ENCODE measurements around the gene HIPK3.
"Not testable (repeated sequence)": the region's sequence is repeated elsewhere in the genome, so short reads cannot be mapped to it uniquely, and the experiment has no call there.

HIPK3 gene

DNA sequence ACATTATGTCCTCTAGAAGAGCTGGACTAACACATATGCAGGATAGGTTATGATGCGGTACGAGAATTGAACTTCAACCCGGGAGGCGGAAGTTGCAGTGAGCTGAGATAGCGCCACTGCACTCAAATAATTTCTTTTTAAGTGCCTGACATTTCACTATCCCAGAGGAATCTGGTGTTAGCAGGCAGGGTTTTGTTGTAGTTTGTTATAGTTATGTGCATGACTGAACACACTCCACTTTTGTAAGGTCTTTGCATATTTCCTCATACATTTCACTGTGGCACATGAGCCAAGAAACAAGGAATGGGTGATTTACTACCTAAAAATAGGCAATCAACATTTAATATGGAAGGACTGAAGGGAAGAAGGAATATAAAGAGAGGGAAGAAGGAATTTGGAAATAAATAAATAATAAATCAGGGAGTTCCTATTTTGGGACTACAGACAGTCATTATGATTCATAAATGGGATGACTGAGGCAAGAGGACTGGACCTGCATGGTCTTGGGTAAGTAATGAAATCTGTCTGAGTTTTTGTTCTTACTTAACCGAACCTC lies 8.7 kb upstream of the HIPK3 start:
- H3K4me3 ChIP-seq (ENCODE audit: low read depth, low read length) = no peak overlapping the region
- no peak for DNase-seq (ENCODE audit: low read depth)
- TF ChIP-seq, protein P1, sequence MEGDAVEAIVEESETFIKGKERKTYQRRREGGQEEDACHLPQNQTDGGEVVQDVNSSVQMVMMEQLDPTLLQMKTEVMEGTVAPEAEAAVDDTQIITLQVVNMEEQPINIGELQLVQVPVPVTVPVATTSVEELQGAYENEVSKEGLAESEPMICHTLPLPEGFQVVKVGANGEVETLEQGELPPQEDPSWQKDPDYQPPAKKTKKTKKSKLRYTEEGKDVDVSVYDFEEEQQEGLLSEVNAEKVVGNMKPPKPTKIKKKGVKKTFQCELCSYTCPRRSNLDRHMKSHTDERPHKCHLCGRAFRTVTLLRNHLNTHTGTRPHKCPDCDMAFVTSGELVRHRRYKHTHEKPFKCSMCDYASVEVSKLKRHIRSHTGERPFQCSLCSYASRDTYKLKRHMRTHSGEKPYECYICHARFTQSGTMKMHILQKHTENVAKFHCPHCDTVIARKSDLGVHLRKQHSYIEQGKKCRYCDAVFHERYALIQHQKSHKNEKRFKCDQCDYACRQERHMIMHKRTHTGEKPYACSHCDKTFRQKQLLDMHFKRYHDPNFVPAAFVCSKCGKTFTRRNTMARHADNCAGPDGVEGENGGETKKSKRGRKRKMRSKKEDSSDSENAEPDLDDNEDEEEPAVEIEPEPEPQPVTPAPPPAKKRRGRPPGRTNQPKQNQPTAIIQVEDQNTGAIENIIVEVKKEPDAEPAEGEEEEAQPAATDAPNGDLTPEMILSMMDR (IDR thresholded peaks at IDR 0.05; ENCODE audit: low read depth, low read length, missing control alignments) = no peak

DNA sequence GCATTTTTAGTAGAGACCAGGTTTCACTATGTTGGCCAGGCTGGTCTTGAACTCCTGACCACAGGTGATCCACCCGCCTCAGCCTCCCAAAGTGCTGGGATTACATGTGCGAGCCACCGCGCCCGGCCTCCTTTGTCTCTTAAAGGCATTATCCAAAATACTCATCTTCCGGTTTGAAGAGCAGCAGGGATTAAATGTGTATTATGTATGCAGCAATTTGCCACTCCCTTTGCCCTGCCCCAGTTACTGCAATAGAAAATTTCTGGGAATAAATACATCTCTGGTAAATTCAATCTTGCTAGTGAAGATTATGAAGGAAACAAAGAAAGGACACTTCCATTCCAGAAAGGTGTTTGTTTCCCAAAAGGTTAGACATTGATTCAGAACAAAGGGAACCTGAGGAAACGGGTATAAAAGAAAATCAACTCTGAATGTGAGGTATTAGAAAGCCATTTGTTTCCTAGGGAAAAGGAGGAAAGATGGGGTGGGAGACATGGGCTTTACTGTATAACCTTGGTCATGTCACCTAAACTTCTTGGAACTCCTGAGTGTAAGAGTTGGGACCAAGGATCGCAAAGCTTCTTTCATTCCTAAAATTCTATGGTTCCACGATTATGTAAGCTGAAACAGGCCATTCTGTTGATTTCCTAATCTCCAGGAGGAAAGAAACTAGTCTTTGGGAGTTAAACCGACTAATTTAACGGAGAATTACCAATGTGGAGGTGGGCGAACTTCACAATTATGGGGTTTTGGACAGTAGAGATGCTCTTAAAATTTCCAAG lies 959 bp upstream of the HIPK3 start:
- H3K4me3 ChIP-seq (ENCODE audit: low read depth, low read length) = peak overlapping the region; percentile 83
- no peak for DNase-seq (ENCODE audit: low read depth)
- TF ChIP-seq, protein P1 (IDR thresholded peaks at IDR 0.05; ENCODE audit: low read depth, low read length, missing control alignments) = no peak

DNA sequence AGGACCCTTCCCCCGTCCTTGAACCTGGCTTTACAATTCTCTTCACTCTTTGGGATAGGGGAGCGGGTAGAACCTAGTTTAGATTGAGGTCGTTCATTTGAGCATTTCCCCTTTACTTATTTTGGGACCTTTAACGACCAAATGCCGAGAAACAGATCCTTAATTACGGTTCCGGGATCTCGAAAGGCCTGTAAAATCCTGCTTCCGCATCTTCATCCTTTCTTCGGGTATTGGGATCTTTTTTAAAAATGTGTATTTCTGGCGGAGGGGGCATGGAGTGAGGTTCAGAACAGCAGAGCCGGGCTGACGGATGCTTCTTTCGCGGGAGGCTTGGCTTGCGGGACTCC lies 395 bp upstream of the HIPK3 start:
- no peak for DNase-seq (ENCODE audit: low read depth)
- TF ChIP-seq, protein P1 (IDR thresholded peaks at IDR 0.05; ENCODE audit: low read depth, low read length, missing control alignments) = no peak
- H3K4me3 ChIP-seq (ENCODE audit: low read depth, low read length) = peak overlapping the region; percentile 83

DNA sequence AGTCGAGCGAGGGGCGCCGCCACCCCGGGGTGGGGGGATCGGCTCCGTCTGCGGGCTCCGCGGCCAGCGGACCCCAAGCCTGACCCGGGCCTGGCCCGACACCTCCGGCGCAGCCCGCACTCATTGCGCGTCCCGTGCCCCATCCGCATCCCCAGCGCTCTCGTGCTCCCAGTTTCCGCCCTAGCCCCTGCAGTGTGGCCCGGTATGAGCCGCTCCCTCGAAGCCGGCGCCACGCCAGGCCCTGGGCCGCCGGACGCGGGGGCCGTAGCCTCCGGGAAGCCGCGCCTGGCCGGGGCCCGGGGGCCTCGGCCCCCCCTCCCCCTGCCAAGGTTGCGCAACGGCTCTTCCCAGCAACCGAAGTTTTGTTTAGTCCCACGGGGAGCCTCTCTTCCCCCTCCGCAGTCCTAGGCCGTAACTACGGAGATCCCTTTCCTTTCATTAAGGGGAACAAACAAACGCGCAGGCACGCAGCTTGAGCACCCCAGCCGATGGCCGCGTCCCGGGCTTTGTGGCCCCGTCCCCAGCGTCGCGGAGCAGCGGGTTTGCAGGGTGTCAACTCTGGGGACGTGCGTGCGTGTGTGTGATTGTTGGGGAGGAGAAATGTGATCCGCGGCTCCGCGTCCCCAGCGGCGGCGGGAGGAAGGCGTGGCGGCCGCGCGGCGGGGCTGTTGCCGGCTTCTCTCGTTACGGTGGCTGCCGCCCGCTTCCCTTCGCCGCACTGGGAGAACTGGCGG lies 883 bp downstream of the HIPK3 start:
- TF ChIP-seq, protein P1 (IDR thresholded peaks at IDR 0.05; ENCODE audit: low read depth, low read length, missing control alignments) = peak; percentile 43
- no peak for DNase-seq (ENCODE audit: low read depth)
- H3K4me3 ChIP-seq (ENCODE audit: low read depth, low read length) = peak overlapping the region; percentile 83

DNA sequence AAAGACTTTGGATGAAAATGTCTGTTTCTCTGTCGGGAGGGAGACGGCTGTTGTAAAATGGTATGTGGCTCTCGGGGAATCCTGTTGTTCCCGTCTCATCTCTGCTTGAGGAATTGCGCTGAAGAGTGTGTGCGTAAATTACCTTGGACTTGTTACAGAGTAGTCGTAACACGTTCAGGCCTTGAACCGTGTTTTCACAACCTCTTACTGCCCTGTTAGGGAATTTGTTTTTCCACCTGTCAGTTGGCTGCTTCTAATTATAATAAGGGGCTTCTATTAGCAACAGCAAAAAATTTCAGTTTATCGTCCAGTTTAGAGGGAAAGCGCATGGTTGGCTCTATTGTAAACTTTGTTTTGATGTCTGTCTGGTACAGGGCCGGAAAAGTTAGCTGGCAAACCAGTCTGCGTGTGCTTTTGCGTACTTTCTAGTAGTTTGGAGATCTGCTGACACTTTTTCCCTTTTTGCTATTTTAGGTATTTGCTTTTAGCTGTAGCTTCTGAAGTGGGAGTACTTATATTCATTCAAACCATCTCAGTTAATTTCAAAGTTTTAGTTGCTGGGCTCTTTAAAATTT lies 1.5 kb downstream of the HIPK3 start:
- TF ChIP-seq, protein P1 (IDR thresholded peaks at IDR 0.05; ENCODE audit: low read depth, low read length, missing control alignments) = no peak
- DNase-seq (ENCODE audit: low read depth) = no peak
- H3K4me3 ChIP-seq (ENCODE audit: low read depth, low read length) = peak overlapping the region; percentile 83

DNA sequence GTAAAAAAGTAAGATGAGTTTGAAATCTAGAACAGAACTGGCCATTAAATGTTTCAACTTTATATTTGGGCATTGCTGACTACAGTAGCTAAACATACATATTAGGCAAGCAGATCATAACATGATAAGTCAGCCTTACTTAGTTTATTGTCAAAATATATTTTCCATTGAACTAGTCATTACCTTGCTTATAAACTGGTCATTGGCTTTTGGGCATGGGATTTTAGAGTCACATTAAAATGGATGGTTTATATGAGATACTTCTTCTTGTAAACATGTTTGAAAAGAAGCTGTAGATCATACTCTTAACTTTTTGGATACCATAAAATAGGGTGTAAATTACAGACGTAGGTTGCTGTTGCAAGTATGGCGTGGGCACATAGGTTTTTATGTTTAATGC lies 2.7 kb downstream of the HIPK3 start:
- peak overlapping the region; percentile 83 for H3K4me3 ChIP-seq (ENCODE audit: low read depth, low read length)
- TF ChIP-seq, protein P1 (IDR thresholded peaks at IDR 0.05; ENCODE audit: low read depth, low read length, missing control alignments) = no peak

DNA sequence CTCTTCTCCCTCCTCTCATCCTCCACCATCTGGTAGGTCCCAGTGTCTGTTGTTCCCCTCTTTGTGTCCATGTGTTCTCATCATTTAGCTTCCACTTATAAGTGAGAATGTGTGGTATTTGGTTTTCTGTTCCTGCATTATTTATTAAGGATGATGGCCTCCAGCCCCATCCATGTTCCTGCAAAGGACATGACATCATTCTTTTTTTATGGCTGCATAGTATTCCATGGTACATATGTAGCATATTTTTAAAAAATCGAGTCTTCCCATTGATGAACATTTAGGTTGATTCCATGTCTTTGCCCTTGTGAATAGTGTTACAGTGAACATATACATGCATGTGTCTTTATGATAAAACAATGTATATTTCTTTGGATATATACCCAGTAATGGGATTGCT lies 4.2 kb downstream of the HIPK3 start:
- not testable (repeated sequence) for H3K4me3 ChIP-seq (ENCODE audit: low read depth, low read length); DNase-seq (ENCODE audit: low read depth)

More for the DNA sequence above, 2.7 kb downstream of the HIPK3 start:
- DNase-seq (ENCODE audit: low read depth) = no peak

Measured in GM12864 (cell line).